Activated gamma-delta T cell treated with anti-CD3 and anti-CD28 coated beads, Interleukin-2, amount 50 U/mL, for 16 hours (primary cell): ENCODE measurements around the gene WSCD1.

ENCODE experiments used
- DNase-seq: peaks from one replicate; pipeline ENCODE4 v3.0.0-alpha.2; 2020; ENCODE audit warnings: low read depth

The WSCD1 gene

DNA sequence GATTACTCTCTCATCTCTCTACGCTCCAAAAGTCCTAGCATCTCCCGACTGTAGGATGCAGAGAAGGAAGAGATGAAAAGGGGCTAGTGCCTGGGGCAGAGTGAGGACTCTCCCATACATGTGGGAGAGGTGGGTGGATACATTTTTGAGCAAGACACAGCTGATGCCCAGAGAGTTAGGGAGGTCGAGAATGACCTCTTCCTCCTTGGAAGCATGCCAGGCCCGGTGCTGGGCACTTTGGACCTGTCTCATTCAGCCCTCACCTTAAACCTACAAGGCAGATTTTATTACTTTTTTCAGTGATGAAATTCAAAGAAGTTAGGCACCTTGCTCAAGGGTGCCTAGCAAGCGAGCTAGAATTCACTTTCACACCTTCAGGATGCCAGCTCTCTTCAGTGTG, 38.2 kb downstream of the WSCD1 start:
- no peak for DNase-seq

DNA sequence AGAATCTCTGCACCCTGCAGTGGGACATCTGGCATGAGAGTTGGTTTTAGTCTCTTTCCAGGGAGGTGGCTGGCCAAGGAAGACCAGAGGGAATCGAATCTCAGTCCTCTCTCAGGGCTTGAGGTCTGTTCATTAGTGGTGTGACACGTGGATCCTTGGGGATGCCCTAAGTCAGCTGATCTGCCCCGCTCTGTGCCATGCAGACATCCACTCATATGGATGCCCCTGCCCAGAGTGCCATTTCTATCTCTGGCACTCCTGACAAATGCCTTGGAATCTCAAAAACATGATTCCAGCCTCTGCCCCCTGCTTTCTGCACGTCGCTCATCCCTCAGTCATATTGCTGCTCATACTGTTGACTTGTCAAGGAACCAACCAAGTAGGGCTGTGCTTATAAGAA, 38.8 kb downstream of the WSCD1 start:
- DNase-seq = no peak

DNA sequence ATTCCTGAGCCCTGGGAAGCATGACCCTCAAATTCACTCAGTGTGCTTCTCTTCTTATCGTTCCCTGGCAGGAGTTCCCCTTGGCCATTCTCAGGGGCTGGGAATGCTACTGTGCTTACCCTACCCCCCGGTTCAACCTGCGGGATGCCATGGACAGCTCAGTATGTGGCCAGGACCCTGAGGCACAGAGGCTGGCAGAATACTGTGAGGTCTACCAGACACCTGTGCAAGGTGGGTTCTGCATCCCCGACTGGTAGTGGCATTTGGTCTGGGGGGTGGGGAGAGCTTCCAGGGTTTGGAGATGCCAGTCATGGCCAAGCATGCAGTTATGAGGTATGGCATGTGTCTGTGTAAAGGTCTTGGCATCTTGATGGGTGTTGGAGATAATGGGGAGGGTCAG, 39.4 kb downstream of the WSCD1 start:
- DNase-seq = no peak

DNA sequence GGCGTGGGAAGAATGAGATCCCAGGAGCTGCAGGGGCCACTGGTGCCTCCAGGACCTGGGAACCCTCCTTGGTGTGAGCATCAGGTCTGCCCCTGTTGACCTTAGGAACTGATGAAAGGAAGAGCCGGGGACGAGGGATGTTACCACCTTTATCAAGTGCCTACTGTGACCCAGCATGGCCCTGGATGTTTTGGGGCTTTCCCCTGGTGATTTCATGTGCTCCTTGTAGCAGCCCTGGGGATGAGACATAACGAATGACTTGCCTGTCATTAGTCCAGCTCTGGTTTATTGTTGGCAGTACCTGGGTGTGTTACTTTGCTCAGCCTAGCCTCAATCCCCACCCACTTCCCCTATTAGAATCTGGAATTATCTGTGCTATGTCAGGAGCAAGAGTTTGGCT, 39.9 kb downstream of the WSCD1 start:
- DNase-seq = no peak

DNA sequence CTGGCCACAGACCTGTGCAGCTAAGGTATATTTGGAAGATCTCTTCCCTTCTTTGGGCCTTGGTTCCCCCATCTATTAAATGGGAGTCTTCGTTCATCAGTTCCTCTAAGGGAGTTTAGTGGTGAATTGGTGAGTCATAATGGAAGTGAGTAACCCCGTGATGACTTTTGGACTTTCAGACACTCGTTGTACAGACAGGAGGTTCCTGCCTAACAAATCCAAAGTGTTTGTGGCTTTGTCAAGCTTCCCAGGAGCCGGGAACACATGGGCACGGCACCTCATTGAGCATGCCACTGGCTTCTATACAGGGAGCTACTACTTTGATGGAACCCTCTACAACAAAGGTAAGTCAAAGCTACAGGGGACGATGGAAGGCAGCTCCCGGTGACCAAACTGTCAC, 40.4 kb downstream of the WSCD1 start:
- no peak for DNase-seq

DNA sequence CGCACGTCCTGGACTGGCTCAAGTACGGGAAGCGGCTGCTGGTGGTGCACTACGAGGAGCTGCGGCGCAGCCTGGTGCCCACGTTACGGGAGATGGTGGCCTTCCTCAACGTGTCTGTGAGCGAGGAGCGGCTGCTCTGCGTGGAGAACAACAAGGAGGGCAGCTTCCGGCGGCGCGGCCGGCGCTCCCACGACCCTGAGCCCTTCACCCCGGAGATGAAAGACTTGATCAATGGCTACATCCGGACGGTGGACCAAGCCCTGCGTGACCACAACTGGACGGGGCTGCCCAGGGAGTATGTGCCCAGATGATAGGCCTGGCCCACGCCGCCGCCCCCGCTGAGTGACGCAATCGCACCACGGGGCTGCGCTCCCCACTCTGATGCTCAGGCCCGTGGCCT, 50.2 kb downstream of the WSCD1 start:
- DNase-seq = no peak

DNA sequence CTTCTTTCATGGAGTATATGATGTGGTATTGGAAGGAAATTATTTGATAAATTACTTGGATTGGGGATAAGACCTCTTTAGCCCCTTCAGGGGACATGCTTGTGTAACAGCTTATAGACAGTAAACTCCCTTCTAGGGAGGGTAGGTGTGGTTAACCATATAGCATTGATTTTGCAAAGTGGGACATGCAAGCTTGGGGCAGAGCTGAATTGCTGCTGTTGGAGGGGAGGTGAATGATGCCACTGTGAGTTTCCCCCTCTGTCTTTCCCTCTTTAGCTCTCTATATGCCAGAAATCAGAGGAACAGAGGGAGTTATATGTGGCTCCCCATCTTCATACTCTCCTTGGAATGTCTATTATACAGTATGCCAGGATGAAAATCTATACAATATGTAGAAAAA, 54.7 kb downstream of the WSCD1 start:
- DNase-seq = no peak

DNA sequence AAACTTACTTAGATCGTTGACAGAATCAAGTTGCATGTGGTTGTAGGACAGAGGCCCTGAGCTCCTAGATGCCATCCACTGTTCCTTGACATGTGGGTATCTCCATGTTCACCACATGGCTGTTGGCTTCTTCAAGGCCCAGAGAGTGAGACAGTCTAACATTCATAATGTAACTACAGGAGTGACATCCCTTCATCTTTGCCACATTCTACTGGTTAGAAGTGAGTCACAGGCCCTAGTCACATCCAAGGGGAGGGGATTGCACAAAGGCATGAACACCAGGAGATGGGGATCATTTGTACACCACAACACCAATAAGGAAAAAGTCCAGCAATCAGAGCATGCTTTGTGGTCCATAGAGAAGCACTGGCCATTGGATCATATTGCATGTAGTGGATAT, 56.6 kb downstream of the WSCD1 start:
- DNase-seq = no peak

DNA sequence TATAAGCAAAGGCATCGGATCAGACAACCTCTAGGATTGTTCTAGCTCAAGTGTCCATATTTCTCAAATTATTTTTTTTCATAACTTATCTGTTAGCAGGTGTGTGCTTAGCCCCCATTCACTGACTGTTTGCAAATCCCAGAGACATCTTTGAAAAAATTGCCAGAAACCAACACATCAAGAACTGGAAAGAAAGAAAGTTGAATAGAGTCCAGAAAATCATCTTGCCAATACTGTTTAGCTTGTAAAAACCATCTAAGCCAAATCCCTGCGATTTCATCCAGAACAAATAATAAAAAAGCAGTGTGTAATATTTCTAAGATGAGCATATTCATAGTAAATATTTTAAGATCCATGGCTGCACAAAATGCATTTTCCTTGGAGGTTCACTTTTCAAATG, 64.5 kb downstream of the WSCD1 start:
- DNase-seq = no peak

DNA sequence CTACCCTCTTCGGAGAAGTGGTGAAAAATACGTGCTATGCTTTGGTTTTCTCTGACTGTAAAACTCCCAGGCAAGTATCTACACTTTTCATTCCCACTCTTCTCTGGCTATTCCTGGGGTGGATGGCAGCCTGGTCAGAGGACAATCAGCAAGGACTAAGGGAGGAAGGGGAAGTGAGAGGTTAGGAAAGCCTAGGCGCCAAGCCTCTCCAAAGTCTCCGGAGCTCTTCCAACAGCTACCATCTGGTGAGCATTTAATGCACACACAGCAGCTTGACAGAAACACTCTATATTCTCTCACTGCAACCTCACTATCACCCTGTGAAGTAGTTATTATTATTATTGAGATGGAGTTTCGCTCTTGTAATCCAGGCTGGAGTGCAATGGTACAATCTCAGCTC, 65.1 kb downstream of the WSCD1 start:
- DNase-seq = no peak

DNA sequence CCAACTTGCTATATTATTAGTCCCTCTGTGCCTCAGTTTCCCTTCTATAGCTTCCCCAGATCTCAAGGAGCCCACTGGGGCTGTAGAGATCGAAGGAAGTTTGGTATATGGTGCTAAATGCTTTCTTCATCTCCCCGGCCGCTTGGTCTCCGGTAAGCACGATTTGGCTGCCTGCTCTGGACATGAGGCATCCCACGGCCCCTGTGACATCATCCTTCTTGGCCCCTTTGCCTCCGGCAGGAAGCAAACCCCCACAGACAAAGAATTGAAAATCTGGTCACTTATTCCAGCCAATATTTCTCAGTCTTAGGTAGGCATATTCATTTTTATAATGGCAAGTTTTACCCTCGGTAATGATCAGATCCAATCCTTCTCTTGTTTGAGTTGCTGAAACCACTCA, 65.8 kb downstream of the WSCD1 start:
- DNase-seq = no peak

DNA sequence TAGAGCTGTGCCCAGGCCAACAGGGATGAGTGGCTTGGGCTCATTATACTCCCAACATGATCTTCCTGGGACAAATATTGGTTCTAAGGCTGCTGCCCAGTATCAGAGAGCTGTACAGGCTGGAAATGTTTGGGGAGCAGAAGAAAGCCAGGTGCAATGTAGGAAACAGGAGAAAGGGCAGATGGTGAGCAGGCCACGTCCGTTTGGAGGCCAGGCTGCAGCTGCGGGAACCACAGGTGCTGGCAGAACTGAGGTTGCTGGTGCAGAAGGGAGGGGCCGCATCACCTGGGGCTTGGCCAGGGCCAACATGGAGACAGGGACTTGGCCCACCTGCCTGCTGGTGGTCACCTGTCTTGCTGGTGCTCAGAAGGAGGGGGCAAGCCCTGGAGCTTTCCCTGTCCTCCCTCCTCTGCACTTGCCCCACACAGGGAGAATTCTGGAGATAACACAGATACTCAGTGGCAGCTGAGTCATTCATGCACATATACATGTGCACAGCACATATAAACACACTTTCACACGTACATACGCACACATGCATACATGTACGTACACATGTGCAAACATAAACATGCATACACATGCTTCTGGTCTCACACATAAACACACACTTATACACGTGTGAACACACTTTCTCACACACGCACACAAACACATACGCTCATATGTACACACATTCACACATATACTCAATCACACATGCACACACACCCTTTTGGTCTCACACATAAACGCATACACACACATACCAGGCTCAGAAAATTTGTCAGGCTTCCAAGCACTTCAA, 67.7 kb downstream of the WSCD1 start:
- DNase-seq = no peak

DNA sequence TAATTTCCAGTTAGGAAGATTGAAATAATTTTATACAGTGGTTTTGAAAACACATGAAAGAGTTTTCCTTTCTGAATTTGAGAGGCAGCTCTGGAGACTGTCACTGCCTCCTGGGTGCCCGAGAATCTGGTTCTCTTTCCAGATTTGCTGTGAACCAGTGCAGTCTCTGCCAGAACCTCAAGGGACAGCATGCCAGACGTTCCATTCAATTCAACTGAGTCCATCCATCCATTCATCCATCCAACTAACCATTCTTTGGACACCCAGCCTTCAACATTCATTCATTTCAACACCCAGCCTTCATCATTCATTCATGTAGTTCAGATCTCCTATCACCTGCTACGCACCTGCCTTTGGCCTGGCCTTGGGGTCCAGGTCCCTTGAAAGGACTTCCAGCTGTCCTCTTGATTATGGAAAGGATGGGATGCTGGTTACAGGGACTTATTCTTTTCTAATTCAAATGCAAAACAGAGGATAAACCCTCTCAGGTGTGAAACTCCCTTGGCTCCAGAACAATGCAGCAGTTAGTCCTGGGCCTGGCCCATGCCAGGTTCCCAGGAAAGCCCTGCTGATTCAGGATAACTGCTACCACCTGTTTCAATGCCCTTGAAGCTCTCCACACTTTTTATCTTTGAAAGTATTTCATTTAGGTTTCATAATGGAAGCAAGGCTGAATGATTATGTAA, 68.7 kb downstream of the WSCD1 start:
- no peak for DNase-seq

DNA sequence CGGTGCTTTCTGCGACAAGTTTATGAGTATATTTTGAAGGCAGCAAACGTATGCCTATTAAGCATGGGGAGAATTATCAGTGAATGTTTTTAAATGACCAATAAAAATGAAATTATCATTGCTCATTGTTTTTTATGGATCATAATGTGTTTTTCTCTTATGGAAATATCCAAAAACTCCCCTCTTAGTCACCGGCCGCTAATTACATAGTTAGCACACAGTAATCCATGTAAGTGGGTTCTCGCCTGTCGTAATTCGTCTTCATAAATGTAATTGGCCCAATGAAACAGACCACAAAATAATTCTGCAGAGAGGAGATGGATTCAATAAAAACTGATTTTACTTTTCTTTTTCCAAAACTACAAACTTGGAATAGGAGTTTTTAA, 69.3 kb downstream of the WSCD1 start:
- DNase-seq = no peak

DNA sequence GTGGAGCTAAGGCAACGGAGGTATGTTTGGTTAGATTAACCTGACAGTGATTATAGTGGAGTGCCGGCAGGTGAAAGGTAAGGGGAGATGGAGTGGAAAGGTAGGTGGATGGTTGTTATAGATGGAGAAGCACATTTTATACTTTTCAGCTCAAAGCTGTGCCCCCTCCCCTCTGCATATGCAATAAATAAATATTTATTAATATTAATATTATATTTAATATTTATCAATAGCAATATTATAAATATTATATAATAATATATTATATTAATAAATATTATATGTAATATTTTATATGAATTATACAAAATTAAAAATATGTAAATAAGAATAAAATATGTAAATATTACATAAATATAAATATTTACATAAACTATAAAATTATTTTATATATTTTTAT, 70.0 kb downstream of the WSCD1 start:
- DNase-seq = no peak

DNA sequence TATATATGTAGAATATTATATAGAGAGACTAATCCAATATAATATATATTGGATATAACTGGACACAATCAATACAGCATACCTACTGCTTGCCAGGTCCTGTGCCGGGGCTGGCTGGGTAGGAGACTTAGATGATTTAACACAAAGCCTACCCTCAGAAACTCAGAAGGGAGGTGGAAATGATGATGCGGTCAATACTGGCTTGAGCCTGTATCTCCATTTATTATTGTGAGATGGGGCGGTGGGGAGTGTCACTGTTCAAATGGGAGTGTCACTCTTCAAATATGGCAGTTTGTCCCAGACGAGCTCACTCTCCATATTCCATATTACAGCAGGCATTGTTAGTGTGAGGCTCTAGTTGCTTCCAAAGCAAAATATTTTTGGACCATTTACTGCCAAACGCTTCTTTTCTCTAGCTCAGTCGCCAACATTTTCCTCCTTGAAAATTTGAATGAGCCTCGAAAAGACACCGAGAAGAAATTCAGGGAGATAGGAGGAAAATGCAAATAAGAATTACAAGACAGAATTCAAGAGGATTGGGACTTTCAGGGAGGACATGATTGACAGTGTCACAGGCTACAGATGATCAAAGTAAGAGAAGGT, 70.7 kb downstream of the WSCD1 start:
- DNase-seq = no peak

DNA sequence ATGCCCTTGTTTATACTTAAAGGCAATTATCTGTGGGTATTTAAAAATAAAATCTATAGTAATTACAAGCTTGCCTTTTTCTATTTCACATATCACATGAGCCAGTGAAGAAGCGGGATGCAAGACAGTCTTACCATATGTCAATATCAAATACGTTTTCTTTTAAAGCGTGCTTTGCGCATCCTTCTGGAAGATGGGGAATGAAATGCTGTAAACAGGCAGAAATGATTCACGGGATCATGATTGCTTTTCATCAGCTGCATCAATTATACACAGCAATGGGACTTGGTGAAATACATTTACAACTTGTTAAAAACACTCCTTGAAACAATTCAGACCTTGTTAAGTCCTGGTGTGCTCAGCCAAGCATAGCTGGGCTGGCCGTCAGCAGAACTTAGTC, 72.5 kb downstream of the WSCD1 start:
- no peak for DNase-seq

DNA sequence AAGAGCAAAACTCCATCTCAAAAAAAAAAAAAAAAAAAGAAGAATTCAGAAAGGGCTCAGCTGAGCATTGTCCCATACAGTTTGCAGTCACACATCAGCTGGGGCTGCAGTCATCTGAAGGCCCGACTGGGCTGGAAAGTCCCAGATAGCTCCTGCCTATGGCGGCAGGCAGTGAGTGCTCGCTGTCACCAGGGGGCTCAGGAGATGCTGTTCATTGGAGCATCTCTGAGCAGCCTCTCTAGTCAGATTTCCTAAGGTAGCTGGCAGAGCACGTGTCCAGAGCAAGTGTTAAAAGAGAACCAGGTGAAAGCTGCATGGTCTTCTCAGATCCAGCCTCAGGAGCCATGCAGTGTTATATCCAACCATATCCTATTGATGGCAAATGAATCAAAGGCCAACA, 75.8 kb downstream of the WSCD1 start:
- no peak for DNase-seq

DNA sequence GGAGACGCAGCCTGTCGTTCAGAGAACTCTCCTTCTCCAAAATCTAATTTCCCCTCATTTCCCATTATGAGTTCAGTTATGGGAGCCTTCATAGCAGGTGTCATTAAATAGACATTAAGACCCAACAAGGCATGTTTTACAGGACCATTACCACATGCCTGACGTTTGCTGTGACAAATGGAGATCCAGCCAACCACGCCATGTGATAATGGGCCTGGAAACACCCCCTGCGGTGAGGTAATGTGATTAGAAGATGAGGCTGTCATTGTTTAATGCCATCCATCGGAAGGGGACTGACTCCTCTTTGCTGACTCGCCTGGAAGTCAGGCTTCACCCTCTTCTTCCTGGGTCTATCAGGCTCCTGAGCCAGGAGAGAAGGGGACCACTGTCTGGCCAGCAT, 76.9 kb downstream of the WSCD1 start:
- DNase-seq = no peak

DNA sequence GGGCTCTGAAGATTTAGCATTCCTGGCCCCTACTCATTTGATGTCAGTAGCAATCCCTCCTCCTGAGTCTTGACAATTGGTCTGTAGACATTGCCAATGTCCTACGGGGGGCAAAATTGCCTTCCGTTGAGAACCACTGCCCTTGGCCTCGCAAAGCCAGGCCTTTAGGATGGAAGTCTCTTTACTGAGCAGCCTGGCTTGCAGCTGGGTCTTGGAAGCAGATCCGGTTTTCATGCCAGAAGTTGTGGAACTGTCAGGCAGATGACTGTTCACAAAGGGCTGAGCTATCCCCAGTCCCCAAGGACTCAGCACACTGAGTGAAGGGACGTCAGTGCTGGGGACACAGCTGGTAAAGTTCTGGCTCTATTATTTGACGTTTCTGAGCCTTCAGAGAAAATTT, 83.2 kb downstream of the WSCD1 start:
- DNase-seq = no peak

DNA sequence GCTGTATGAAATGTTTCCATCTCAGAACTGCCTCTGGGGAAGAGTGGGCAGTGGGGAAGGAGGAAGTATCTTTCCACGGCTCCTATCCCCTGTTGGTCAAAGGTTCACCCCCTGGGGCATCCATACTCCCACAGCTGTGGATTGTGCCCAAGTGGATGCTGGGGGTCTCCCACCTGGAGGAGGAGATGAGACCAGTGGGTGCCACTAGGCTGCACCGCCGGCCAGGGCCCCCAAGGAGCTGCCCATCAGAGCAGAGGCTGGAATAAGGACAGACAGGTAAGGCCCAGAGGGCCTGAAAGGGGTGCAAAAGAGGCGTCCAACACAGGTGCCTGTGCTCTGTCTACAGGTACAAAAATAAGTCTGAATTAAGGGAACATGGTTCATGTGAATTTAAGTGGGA, 87.5 kb downstream of the WSCD1 start:
- no peak for DNase-seq

DNA sequence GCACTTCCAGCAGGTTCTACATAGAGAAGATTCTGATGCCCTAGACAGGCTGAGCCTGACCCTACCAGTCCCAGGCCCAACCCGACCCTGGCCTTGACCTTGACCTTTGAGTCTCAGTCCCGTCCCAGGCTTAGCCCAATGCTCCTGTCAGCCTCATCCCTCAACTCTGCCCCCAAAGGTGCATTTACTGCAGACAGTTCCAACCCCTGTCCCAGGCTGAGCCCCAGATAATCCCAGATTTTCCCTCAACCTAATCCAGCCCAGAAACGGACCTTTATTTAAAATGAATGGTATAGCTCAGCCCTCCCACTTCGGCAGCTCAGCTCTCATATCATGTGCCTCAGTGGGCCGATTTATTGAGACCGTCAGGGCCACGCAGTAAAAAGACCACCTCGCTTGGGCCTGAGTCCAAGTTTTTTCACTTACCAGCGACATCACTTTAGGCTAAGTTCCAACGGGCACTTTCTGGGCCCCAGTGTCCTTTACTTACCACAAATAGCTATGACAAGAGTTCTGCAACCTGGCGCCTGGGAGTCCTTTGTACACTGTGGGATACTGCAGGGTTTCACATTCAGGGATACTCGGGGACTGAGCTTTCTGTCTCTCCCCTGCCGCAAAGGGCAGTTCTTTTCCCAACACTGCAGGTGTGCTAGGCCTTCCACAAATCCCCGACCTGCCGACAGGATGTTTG, 89.5 kb downstream of the WSCD1 start:
- DNase-seq = no peak

DNA sequence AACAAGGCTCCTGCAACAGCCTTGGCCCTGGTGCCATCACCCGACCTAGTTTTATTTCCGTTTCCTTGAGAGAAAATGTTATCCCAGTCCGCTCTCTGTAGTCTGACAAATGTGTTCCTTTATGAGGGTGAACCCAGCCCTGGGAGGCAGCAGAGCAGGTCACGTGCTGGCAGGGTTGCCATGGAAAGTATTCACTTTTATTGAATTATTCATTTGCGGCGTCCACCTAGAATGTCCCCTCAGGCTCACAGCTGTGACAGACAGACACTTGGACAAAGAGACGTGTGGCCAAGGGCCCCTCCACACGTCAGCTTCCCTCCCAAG, 90.0 kb downstream of the WSCD1 start:
- no peak for DNase-seq
